Suprapubic skin (tissue), 4 donors: ENCODE results near the gene GBF1.

ENCODE experiments used
- CTCF ChIP-seq, 2 donors: fragments of 200-600 bp in 1 of 2; fragments of 450-650 bp in 1 of 2; sonication (generic) in 1 of 2; IDR thresholded peaks; one replicate each; pipeline ENCODE4 v1.5.1; 2016 to 2019; ENCODE audit warnings: antibody characterized with exemption in 2 of 2, mild to moderate bottlenecking in 1 of 2, moderate library complexity in 1 of 2
- EP300 ChIP-seq: sonication (generic); formaldehyde crosslinking; IDR thresholded peaks from one replicate; pipeline ENCODE4 v1.6.1; 2017; ENCODE audit warnings: antibody characterized with exemption
- POLR2A ChIP-seq, 2 donors: fragments of 450-650 bp; IDR thresholded peaks; one replicate each; pipeline ENCODE4 v1.6.1; 2017; ENCODE audit warnings: antibody characterized with exemption in 2 of 2, mild to moderate bottlenecking in 2 of 2, moderate library complexity in 2 of 2
- POLR2AphosphoS5 ChIP-seq, 3 donors: sonication (generic); formaldehyde crosslinking; IDR thresholded peaks; one replicate each; pipeline ENCODE4 v1.6.1; 2017; ENCODE audit warnings: antibody characterized with exemption in 3 of 3

DNA sequence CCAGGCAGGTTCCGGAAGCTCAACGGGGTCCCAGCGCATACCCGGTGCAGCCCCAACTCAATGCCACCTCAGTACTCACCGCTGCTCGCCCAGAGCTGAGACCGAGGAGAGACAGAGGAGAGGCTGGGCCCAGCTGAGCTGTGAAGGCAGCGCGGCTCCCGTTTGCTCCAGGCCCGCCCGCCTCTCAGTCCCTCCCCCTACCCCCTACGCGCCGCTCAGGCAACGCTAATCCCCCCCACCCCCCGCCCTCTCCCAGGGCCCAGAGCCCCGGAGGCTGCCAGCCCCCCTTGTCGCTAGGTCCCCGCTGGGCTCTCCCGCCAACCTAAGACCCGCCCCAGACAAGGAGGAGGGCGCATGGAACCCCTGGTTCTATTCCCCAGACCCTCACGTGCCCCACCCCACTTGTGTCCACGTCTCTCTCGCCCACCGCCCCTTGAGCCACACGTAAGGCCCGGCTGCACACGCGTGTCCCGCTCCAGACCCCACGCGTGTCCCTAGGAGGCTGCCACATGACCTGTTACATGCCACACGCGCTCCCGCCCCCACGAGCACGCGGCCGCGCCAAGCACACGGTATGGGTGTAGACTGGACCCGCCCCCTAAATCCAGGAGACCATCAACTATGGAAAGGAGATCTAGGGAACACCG lies 173.4 kb downstream of the GBF1 start, which contains the start of gene PSD:
- TF ChIP-seq POLR2A (IDR thresholded peaks at IDR 0.05): no peak
- TF ChIP-seq CTCF (IDR thresholded peaks at IDR 0.05): no peak
- TF ChIP-seq POLR2AphosphoS5 (IDR thresholded peaks at IDR 0.05): no peak
- no peak for TF ChIP-seq EP300
